Gastroesophageal sphincter (tissue), 3 donors: ENCODE data around the gene C6orf132.

Experiments
- CTCF ChIP-seq, 4 experiments: fragments of 200-600 bp in 2 of 4; fragments of 450-650 bp in 2 of 4; sonication (generic) in 1 of 4; IDR thresholded peaks; one replicate each; pipeline ENCODE4 v1.5.1; 2017 to 2019; ENCODE audit warnings: antibody characterized with exemption in 4 of 4, mild to moderate bottlenecking in 2 of 4, moderate library complexity in 2 of 4
- EP300 ChIP-seq: sonication (generic); formaldehyde crosslinking; IDR thresholded peaks from one replicate; pipeline ENCODE4 v1.6.1; 2017; ENCODE audit warnings: antibody characterized with exemption, mild to moderate bottlenecking
- POLR2A ChIP-seq, 2 donors: fragments of 450-650 bp; IDR thresholded peaks; one replicate each; pipeline ENCODE4 v1.6.1; 2017; ENCODE audit warnings: antibody characterized with exemption in 2 of 2, mild to moderate bottlenecking in 2 of 2, moderate library complexity in 1 of 2
- POLR2AphosphoS5 ChIP-seq: sonication (generic); formaldehyde crosslinking; IDR thresholded peaks from one replicate; pipeline ENCODE4 v1.6.1; 2017; ENCODE audit warnings: antibody characterized with exemption

- TF ChIP-seq POLR2A (IDR thresholded peaks at IDR 0.05) (no peak), CTCF (IDR thresholded peaks at IDR 0.05) (no peak), POLR2AphosphoS5 (no peak), EP300 (no peak)
Measured at GRCh38 chr6:42155293-42155692, 12.9 kb upstream of the C6orf132 start.
